HepG2 (cell line): ENCODE measurements around the gene PCSK6. TPM values are rescaled to one million over a fixed set of nuclear protein-coding genes. Genes with fewer than 3 reads are reported as not detected.

Experiments used
- ATAC-seq: fragments of 200-7000 bp; cut with Tn5 transposase; 3 replicates; pipeline ENCODE4 v1.9.1; 2020; ENCODE audit warnings: mild to moderate bottlenecking, moderate library complexity
- BruUV-seq: library from RNA; stranded (reverse); fragments of 400-500 nt; replicated peaks from 2 replicates; lab custom pipeline; 2021; lab: Mats Ljungman, UMichigan
- CTCF ChIA-PET: fragments of 300-600 bp; formaldehyde crosslinking; extraction: SDS; loops from one replicate; lab custom pipeline; 2021; ENCODE audit warnings: low total read pairs, inconsistent platforms, low intra/inter-chr PET ratio; lab: Yijun Ruan, JAX
- POLR2A ChIA-PET: fragments of 350-600 bp; sonication (Branson Sonifier 250); formaldehyde crosslinking; loops from one replicate; lab custom pipeline; 2020; ENCODE audit warnings: antibody characterized with exemption, inconsistent platforms; lab: Yijun Ruan, JAX
- DNase-seq: peaks from one replicate; pipeline ENCODE4 v3.0.0-alpha.2; 2015; ENCODE audit warnings: low spot score
- FAIRE-seq: peaks from 3 replicates; lab custom pipeline; 2011; peaks lifted over from hg19 to GRCh38; lab: Jason Lieb, UNC
- H2AFZ ChIP-seq: one replicate; pipeline ENCODE4 v1.6.1; 2011; ENCODE audit warnings: low read length, inconsistent platforms
- H3K27ac ChIP-seq: fragments of 300-600 bp; 3 replicates; pipeline ENCODE4 v1.8.0; 2011; ENCODE audit warnings: mixed run types, mild to moderate bottlenecking, mixed read lengths, low read length, inconsistent platforms; ENCODE audit not compliant: insufficient read depth; ENCODE audit errors: extremely low read length
- H3K27me3 ChIP-seq, 2 experiments: fragments of 200-600 bp in 1 of 2; 2 replicates in 1 of 2; 3 replicates in 1 of 2; pipeline versions ENCODE4 v1.6.0 to v1.8.0; 2011; ENCODE audit warnings: low read length in 2 of 2, mild to moderate bottlenecking in 2 of 2, moderate library complexity in 2 of 2, inconsistent platforms in 1 of 2; ENCODE audit not compliant: insufficient read depth in 2 of 2, control insufficient read depth in 1 of 2
- H3K36me3 ChIP-seq, 2 experiments: fragments of 200-600 bp in 1 of 2; replicated peaks in 1 of 2; 2 replicates in 1 of 2; 3 replicates in 1 of 2; pipeline versions ENCODE4 v1.5.1 to v1.8.0; 2011; ENCODE audit warnings: low read length in 2 of 2, inconsistent platforms in 1 of 2; ENCODE audit not compliant: insufficient read depth in 2 of 2, control insufficient read depth in 1 of 2
- H3K4me1 ChIP-seq: 2 replicates; pipeline ENCODE4 v1.5.1; 2012; ENCODE audit warnings: low read length, inconsistent platforms; ENCODE audit not compliant: insufficient read depth
- H3K4me2 ChIP-seq: 2 replicates; pipeline ENCODE4 v1.6.0; 2011; ENCODE audit warnings: low read depth, low read length, inconsistent platforms
- H3K4me3 ChIP-seq, 3 experiments: fragments of 200-600 bp in 1 of 3; sonication (generic), shearing (Covaris generic) in 1 of 3; replicated peaks in 1 of 3; 2 replicates each; pipeline ENCODE4 v1.5.1; 2011 to 2016; ENCODE audit warnings: low read length in 3 of 3, inconsistent platforms in 2 of 3, low read depth in 2 of 3, mild to moderate bottlenecking in 2 of 3, control low read depth in 1 of 3, mixed read lengths in 1 of 3; ENCODE audit not compliant: insufficient read depth in 1 of 3
- H3K79me2 ChIP-seq: one replicate; pipeline ENCODE4 v1.6.1; 2011; ENCODE audit warnings: low read length, inconsistent platforms; ENCODE audit not compliant: insufficient read depth
- H3K9ac ChIP-seq: 2 replicates; pipeline ENCODE4 v1.6.0; 2011; ENCODE audit warnings: mild to moderate bottlenecking, low read depth, low read length, inconsistent platforms; ENCODE audit not compliant: insufficient read depth
- H3K9me3 ChIP-seq: 2 replicates; pipeline ENCODE4 v1.5.1; 2012; ENCODE audit warnings: mild to moderate bottlenecking, low read length
- H4K20me1 ChIP-seq: 2 replicates; pipeline ENCODE4 v1.6.0; 2011; ENCODE audit warnings: inconsistent platforms, mild to moderate bottlenecking, low read length, moderate library complexity; ENCODE audit not compliant: insufficient read depth
- CBX2 ChIP-seq, 2 experiments: fragments of 200-600 bp in 1 of 2; sonication (generic); formaldehyde crosslinking in 1 of 2; IDR thresholded peaks; 2 replicates each; pipeline versions ENCODE4 v1.7.0 to v1.8.1; 2018 to 2022; ENCODE audit warnings: low read depth in 2 of 2, low read length in 1 of 2, mild to moderate bottlenecking in 1 of 2, missing genetic modification reagents in 1 of 2
- ELF1 ChIP-seq: sonication (generic); formaldehyde crosslinking; IDR thresholded peaks from 2 replicates; pipeline ENCODE4 v1.4.0; 2020; ENCODE audit warnings: missing genetic modification reagents
- HIVEP1 ChIP-seq: sonication (generic); formaldehyde crosslinking; IDR thresholded peaks from 2 replicates; pipeline ENCODE4 v1.4.0; 2020; ENCODE audit warnings: mild to moderate bottlenecking, missing genetic modification reagents
- HMG20B ChIP-seq: conservative IDR thresholded peaks from 2 replicates; pipeline ENCODE4 v1.6.1; 2016; ENCODE audit warnings: missing genetic modification reagents, missing compliant biosample characterization
- MED8 ChIP-seq: sonication (generic); formaldehyde crosslinking; IDR thresholded peaks from 2 replicates; pipeline ENCODE4 v1.8.1; 2023; ENCODE audit warnings: mild to moderate bottlenecking, missing genetic modification reagents; ENCODE audit not compliant: insufficient replicate concordance
- PRDM15 ChIP-seq: sonication (generic); formaldehyde crosslinking; IDR thresholded peaks from 2 replicates; pipeline ENCODE4 v1.4.0; 2020; ENCODE audit warnings: missing genetic modification reagents
- RAD51 ChIP-seq: fragments of 450-650 bp; IDR thresholded peaks from 2 replicates; pipeline ENCODE4 v1.6.1; 2016; ENCODE audit warnings: borderline replicate concordance
- RARG ChIP-seq: sonication (generic); formaldehyde crosslinking; IDR thresholded peaks from 2 replicates; pipeline ENCODE4 v1.4.0; 2020; ENCODE audit warnings: low read depth, mild to moderate bottlenecking, missing genetic modification reagents
- SRSF4 ChIP-seq: fragments of 200-400 bp; formaldehyde crosslinking; IDR thresholded peaks from one replicate; pipeline ENCODE4 v1.6.1; 2018; ENCODE audit warnings: mild to moderate bottlenecking, low read depth, low read length, moderate library complexity; ENCODE audit not compliant: poor library complexity, severe bottlenecking
- ZBTB26 ChIP-seq: IDR thresholded peaks from 2 replicates; pipeline ENCODE4 v1.6.1; 2016; ENCODE audit warnings: missing compliant biosample characterization, missing genetic modification reagents, borderline replicate concordance
- ZNF614 ChIP-seq: IDR thresholded peaks from 2 replicates; pipeline ENCODE4 v1.6.1; 2018; ENCODE audit warnings: missing biosample characterization, missing genetic modification reagents, inconsistent platforms, borderline replicate concordance
- ZNF672 ChIP-seq: sonication (generic); formaldehyde crosslinking; IDR thresholded peaks from 2 replicates; pipeline ENCODE4 v1.8.1; 2022; ENCODE audit warnings: missing genetic modification reagents
- ZNF709 ChIP-seq: sonication (generic); formaldehyde crosslinking; IDR thresholded peaks from 2 replicates; pipeline ENCODE4 v1.5.0; 2020; ENCODE audit warnings: mild to moderate bottlenecking, missing genetic modification reagents
- ZNF766 ChIP-seq: sonication (generic); formaldehyde crosslinking; IDR thresholded peaks from 2 replicates; pipeline ENCODE4 v1.5.0; 2020; ENCODE audit warnings: missing genetic modification reagents, borderline replicate concordance
- ZNF773 ChIP-seq: sonication (generic); formaldehyde crosslinking; IDR thresholded peaks from 2 replicates; pipeline ENCODE4 v1.4.0; 2020; ENCODE audit warnings: missing genetic modification reagents, borderline replicate concordance
- ZNF891 ChIP-seq: sonication (generic); formaldehyde crosslinking; IDR thresholded peaks from 2 replicates; pipeline ENCODE4 v1.5.0; 2020; ENCODE audit warnings: mild to moderate bottlenecking, missing genetic modification reagents
- WGBS: methylation state at CpG from one replicate; pipeline ENCODE4 v1.1.6; 2017; ENCODE audit warnings: low lambda C conversion rate; 5-methylcytosine and 5-hydroxymethylcytosine counted together
- in situ Hi-C: cut with HindIII; loops from 2 replicates; pipeline ENCODE4 v1.10.0; 2017; ENCODE audit warnings: low pct_unique_long_range_greater_than_20kb; ENCODE audit not compliant: extremely low pct_ligation_motif_present
- intact Hi-C: fragments of 100-400 bp; cut with micrococcal nuclease; formaldehyde crosslinking; loops from one replicate; pipeline ENCODE4 v1.10.0; 2022; ENCODE audit not compliant: unreplicated experiment
- polyA plus RNA-seq, 8 experiments: library from polyadenylated mRNA; depleted of rRNA in 3 of 8; stranded (reverse) in 7 of 8; unstranded in 1 of 8; fragments of >200 nt; fragmentation: Illumina TruSeq in 4 of 8; extraction: Trizol in 4 of 8; gene quantifications; 2 replicates each; pipeline versions ENCODE4 v1.2.1 to v1.2.3, GENCODE V29; 2011 to 2016; ENCODE audit warnings: low read depth in 4 of 8, missing spikeins in 1 of 8, mixed read lengths in 1 of 8; ENCODE audit not compliant: insufficient read depth in 1 of 8
- total RNA-seq, 5 experiments: library from RNA; depleted of rRNA; stranded (reverse); fragments of >200 nt; fragmentation: Illumina TruSeq; extraction: Trizol; gene quantifications; 2 replicates each; pipeline ENCODE4 v1.2.3, GENCODE V29; 2016; ENCODE audit warnings: low read depth in 1 of 5
- TF ChIP-seq, protein P1 (sequence below): IDR thresholded peaks from 2 replicates; pipeline ENCODE4 v1.6.1; 2016

The PCSK6 gene
- total and polyA plus RNA-seq, 2 of the 13 experiments (the other 11 are each of a cell fraction or from before 2014, with no cell fraction given) = 56.5 to 155 TPM

- in situ Hi-C loops = no loop called here
- POLR2A ChIA-PET = interaction anchor here (1.3 kb wide), 1 partner anchor 18 kb away, joined by 5 read pairs; the partner anchor contains the start of gene SNRPA1
- Histone ChIP-seq H3K4me2 (peak within 1 kb of the TSS; percentile 98), H2AFZ (peak within 1 kb of the TSS; percentile 67), H3K9ac (peak within 1 kb of the TSS; percentile 95), H3K36me3 (peaks cover 18 to 46% of the 10 kb centered on the region in 2 experiments), H3K4me1 (peaks cover 30% of the 10 kb centered on the region), H3K9me3 (no peaks in the 10 kb centered on the region), H3K27me3 (no peaks in the 10 kb centered on the region; a peak in 2 of 5 replicates), H4K20me1 (no peaks in the 10 kb centered on the region), H3K27ac (peak within 1 kb of the TSS; percentile 86), H3K4me3 (peak within 1 kb of the TSS; percentile 99 to 100 (median 99)), H3K79me2 (peaks cover 20% of the 10 kb centered on the region)
- no peak for FAIRE-seq
- peak; percentile 95 for ATAC-seq
- CTCF ChIA-PET = interaction anchor here (1.4 kb wide), 1 partner anchor 364 kb away, joined by 3 read pairs; no protein-coding TSS in a partner anchor
- intact Hi-C loops = no loop called here
- DNase-seq = peak; percentile 77
- 3% methylated on average over 6 of the region's 91 CpGs for WGBS
- TSS peak; percentile 39 for BruUV-seq
- TF ChIP-seq ZNF614 (CRISPR knock-in tag) = no peak
- no peak for TF ChIP-seq ZBTB26 (CRISPR knock-in tag)
- no peak for TF ChIP-seq CBX2 (IDR thresholded peaks at IDR 0.05; ENCODE audit: low read depth, low read length)
- no peak for TF ChIP-seq CBX2 (CRISPR knock-in tag; IDR thresholded peaks at IDR 0.05; ENCODE audit: low read depth)
- TF ChIP-seq ZNF709 (CRISPR knock-in tag) = no peak; the same call in 1 of the 2 replicates
- TF ChIP-seq PRDM15 (CRISPR knock-in tag) = peak; percentile 89
- TF ChIP-seq HIVEP1 (CRISPR knock-in tag) = no peak; the same call in 1 of the 2 replicates
- no peak for TF ChIP-seq HMG20B (CRISPR knock-in tag)
- TF ChIP-seq, protein P1, sequence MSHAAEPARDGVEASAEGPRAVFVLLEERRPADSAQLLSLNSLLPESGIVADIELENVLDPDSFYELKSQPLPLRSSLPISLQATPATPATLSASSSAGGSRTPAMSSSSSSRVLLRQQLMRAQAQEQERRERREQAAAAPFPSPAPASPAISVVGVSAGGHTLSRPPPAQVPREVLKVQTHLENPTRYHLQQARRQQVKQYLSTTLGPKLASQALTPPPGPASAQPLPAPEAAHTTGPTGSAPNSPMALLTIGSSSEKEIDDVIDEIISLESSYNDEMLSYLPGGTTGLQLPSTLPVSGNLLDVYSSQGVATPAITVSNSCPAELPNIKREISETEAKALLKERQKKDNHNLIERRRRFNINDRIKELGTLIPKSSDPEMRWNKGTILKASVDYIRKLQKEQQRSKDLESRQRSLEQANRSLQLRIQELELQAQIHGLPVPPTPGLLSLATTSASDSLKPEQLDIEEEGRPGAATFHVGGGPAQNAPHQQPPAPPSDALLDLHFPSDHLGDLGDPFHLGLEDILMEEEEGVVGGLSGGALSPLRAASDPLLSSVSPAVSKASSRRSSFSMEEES (CRISPR knock-in tag) = 0 out of 2 replicates have a peak, but pooled peaks have one; percentile 13
- no peak for TF ChIP-seq ZNF672 (CRISPR knock-in tag)
- TF ChIP-seq ELF1 (CRISPR knock-in tag) = no peak
- TF ChIP-seq MED8 (CRISPR knock-in tag) = no peak
- no peak for TF ChIP-seq RAD51
- TF ChIP-seq ZNF773 (CRISPR knock-in tag) = peak; percentile 46; the same call in 1 of the 2 replicates
- 0 out of 2 replicates have a peak, but pooled peaks have one; percentile 35 for TF ChIP-seq ZNF891 (CRISPR knock-in tag)
- peak; percentile 57; the same call in 1 of the 2 replicates for TF ChIP-seq ZNF766 (CRISPR knock-in tag)
- no peak for TF ChIP-seq RARG (CRISPR knock-in tag)
- no peak for TF ChIP-seq SRSF4
Measured at GRCh38 chr15:101277038-101277822, 212.3 kb downstream of the PCSK6 start, which contains the start of gene SELENOS. SELENOS (minus strand) TSS chr15:101277485; CDS start chr15:101277417, 68 bp downstream.
